NB4 (cell line): ENCODE results near the gene TTC9.

Experiments
- POLR2A ChIP-seq: IDR thresholded peaks from 2 replicates; pipeline ENCODE4 v1.6.1; 2011; ENCODE audit warnings: mild to moderate bottlenecking; ENCODE audit not compliant: insufficient read length; ENCODE audit errors: extremely low read depth
- TF ChIP-seq, protein P1 (sequence below): IDR thresholded peaks from one replicate; pipeline ENCODE4 v1.5.1; 2012; ENCODE audit warnings: low read depth, low read length

DNA sequence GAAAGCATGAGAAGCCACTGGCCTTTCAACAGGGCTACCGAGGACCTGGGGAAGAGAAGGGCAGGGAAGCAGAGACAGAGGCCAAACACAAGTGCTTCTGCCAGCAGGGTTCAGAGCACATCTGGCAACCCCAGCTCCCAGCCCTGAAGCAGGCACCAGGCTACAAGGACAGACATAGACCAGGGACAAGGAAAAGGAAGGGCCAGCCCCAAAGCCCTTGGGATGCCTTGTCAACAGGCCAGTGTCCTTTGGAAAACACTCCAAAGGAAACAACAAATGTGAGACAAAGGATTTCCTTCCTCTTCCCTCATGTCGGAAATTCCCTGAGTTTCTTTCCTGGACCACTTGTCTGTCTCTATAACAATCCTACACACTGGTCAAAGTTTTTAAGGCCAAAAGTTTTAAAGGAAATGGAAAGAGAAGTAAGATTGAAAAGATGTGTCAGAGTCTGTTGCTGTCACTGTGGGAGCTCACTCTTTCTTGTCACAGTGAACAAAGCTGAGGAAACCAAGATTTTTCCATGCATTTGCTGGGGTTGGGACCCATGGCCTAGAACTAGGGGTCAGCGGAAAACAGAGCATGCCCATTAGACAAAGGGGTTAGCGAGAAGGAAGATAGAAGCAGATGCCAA is 59.4 kb downstream of the TTC9 start:
- no peak for TF ChIP-seq POLR2A
- TF ChIP-seq, protein P1, sequence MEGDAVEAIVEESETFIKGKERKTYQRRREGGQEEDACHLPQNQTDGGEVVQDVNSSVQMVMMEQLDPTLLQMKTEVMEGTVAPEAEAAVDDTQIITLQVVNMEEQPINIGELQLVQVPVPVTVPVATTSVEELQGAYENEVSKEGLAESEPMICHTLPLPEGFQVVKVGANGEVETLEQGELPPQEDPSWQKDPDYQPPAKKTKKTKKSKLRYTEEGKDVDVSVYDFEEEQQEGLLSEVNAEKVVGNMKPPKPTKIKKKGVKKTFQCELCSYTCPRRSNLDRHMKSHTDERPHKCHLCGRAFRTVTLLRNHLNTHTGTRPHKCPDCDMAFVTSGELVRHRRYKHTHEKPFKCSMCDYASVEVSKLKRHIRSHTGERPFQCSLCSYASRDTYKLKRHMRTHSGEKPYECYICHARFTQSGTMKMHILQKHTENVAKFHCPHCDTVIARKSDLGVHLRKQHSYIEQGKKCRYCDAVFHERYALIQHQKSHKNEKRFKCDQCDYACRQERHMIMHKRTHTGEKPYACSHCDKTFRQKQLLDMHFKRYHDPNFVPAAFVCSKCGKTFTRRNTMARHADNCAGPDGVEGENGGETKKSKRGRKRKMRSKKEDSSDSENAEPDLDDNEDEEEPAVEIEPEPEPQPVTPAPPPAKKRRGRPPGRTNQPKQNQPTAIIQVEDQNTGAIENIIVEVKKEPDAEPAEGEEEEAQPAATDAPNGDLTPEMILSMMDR: no peak
